ENCODE results near the gene ACIN1.

DNA sequence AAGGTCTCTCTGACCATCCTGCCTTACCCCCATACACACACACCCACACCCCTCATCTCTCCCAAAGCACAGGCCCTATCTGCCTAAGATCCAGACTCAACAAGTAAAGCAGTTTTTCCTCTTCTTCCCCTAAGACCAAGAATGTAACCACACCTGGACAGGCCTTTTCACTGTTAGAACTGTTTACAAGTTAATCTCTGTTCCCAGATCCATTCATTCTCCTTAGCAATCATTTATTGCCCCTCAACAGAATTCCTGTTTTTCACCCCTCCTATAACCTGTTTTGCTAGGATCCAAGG lies 11.8 kb upstream of the ACIN1 start:
- TF ChIP-seq EZH2phosphoT487 (IDR thresholded peaks at IDR 0.05): no peak
- TF ChIP-seq, protein P1, sequence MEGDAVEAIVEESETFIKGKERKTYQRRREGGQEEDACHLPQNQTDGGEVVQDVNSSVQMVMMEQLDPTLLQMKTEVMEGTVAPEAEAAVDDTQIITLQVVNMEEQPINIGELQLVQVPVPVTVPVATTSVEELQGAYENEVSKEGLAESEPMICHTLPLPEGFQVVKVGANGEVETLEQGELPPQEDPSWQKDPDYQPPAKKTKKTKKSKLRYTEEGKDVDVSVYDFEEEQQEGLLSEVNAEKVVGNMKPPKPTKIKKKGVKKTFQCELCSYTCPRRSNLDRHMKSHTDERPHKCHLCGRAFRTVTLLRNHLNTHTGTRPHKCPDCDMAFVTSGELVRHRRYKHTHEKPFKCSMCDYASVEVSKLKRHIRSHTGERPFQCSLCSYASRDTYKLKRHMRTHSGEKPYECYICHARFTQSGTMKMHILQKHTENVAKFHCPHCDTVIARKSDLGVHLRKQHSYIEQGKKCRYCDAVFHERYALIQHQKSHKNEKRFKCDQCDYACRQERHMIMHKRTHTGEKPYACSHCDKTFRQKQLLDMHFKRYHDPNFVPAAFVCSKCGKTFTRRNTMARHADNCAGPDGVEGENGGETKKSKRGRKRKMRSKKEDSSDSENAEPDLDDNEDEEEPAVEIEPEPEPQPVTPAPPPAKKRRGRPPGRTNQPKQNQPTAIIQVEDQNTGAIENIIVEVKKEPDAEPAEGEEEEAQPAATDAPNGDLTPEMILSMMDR (IDR thresholded peaks at IDR 0.05): no peak

Measured in neural progenitor cell (in vitro differentiated cells).